NCI-H1930 (cell line): ENCODE data around the gene LIPC.

ENCODE experiments used
- DNase-seq, 2 experiments: peaks; one replicate each; lab custom pipeline; 2025; lab: John Stamatoyannopoulos, UW

LIPC gene

GRCh38 chr15:58436552-58436951 is 4.8 kb downstream of the LIPC start:
- DNase-seq, result no peak

GRCh38 chr15:58437531-58438105 is 5.8 kb downstream of the LIPC start:
- no peak for DNase-seq

- DNase-seq, result no peak
Measured at GRCh38 chr15:58438111-58438510, 6.3 kb downstream of the LIPC start.

- DNase-seq, result no peak
Measured at GRCh38 chr15:58438956-58439355, 7.2 kb downstream of the LIPC start.

- no peak for DNase-seq
Measured at GRCh38 chr15:58440158-58440910, 8.5 kb downstream of the LIPC start.

GRCh38 chr15:58440922-58441321 is 9.1 kb downstream of the LIPC start:
- no peak for DNase-seq

- no peak for DNase-seq
Measured at GRCh38 chr15:58441376-58442070, 9.7 kb downstream of the LIPC start.

GRCh38 chr15:58442122-58442521 is 10.3 kb downstream of the LIPC start:
- DNase-seq, result no peak

GRCh38 chr15:58443308-58443707 is 11.5 kb downstream of the LIPC start:
- no peak for DNase-seq

- DNase-seq, result no peak
Measured at GRCh38 chr15:58444056-58444455, 12.3 kb downstream of the LIPC start.

GRCh38 chr15:58444658-58445332 is 13.0 kb downstream of the LIPC start:
- DNase-seq, result no peak

GRCh38 chr15:58445865-58446264 is 14.1 kb downstream of the LIPC start:
- DNase-seq, result no peak

- DNase-seq, result no peak
Measured at GRCh38 chr15:58446521-58446920, 14.7 kb downstream of the LIPC start.

- no peak for DNase-seq
Measured at GRCh38 chr15:58447271-58448010, 15.7 kb downstream of the LIPC start.

GRCh38 chr15:58448331-58448730 is 16.5 kb downstream of the LIPC start:
- no peak for DNase-seq

GRCh38 chr15:58448906-58449305 is 17.1 kb downstream of the LIPC start:
- no peak for DNase-seq

- no peak for DNase-seq
Measured at GRCh38 chr15:58451826-58452225, 20.0 kb downstream of the LIPC start.

GRCh38 chr15:58452775-58453174 is 21.0 kb downstream of the LIPC start:
- no peak for DNase-seq

GRCh38 chr15:58453931-58454793 is 22.4 kb downstream of the LIPC start:
- no peak for DNase-seq

GRCh38 chr15:58454950-58455401 is 23.2 kb downstream of the LIPC start:
- no peak for DNase-seq

GRCh38 chr15:58457466-58457965 is 25.7 kb downstream of the LIPC start:
- no peak for DNase-seq
